Measurements from ENCODE around the gene CNDP2. TPM values are rescaled to one million over a fixed set of nuclear protein-coding genes. Genes with fewer than 3 reads are reported as not detected.
"Not testable (repeated sequence)": the region's sequence is repeated elsewhere in the genome, so short reads cannot be mapped to it uniquely, and the experiment has no call there.

The CNDP2 gene
- total RNA-seq, 1 donor from 2014 or later, result 213 TPM

GRCh38 chr18:74562131-74562730 is 66.1 kb downstream of the CNDP2 start:
- no peaks in the 10 kb centered on the region for H3K4me1 ChIP-seq
- ATAC-seq, result no peak
- no peak overlapping the region for H3K4me3 ChIP-seq
- no peaks in the 10 kb centered on the region for H3K36me3 ChIP-seq
- no peak for DNase-seq
- TF ChIP-seq CTCF (IDR thresholded peaks at IDR 0.05), result no peak
- H3K27ac ChIP-seq, result no peak overlapping the region
- intact Hi-C loops (cut with DNase I), result no loop called here
- H3K9me3 ChIP-seq, result no peaks in the 10 kb centered on the region
- H3K27me3 ChIP-seq, result no peaks in the 10 kb centered on the region

- ATAC-seq, result no peak
- Histone ChIP-seq H3K27ac (no peak overlapping the region), H3K4me3 (no peak overlapping the region), H3K36me3 (no peaks in the 10 kb centered on the region), H3K4me1 (no peaks in the 10 kb centered on the region), H3K9me3 (no peaks in the 10 kb centered on the region), H3K27me3 (no peaks in the 10 kb centered on the region)
- no peak for DNase-seq
- intact Hi-C loops (cut with DNase I), result no loop called here
- no peak for TF ChIP-seq CTCF (IDR thresholded peaks at IDR 0.05)
Observed at GRCh38 chr18:74562775-74563174, 66.6 kb downstream of the CNDP2 start.

GRCh38 chr18:74563999-74564398 is 67.8 kb downstream of the CNDP2 start:
- H3K27me3 ChIP-seq, result no peaks in the 10 kb centered on the region
- intact Hi-C loops (cut with DNase I), result no loop called here
- ATAC-seq, result no peak
- no peaks in the 10 kb centered on the region for H3K9me3 ChIP-seq
- TF ChIP-seq CTCF (IDR thresholded peaks at IDR 0.05), result no peak
- no peaks in the 10 kb centered on the region for H3K36me3 ChIP-seq
- no peak for DNase-seq
- no peak overlapping the region for H3K27ac ChIP-seq
- no peaks in the 10 kb centered on the region for H3K4me1 ChIP-seq
- no peak overlapping the region for H3K4me3 ChIP-seq

- H3K9me3 ChIP-seq; H3K27me3 ChIP-seq; ATAC-seq; H3K36me3 ChIP-seq; H3K27ac ChIP-seq; H3K4me3 ChIP-seq; intact Hi-C loops (cut with DNase I); H3K4me1 ChIP-seq; DNase-seq: not testable (repeated sequence)
Observed at GRCh38 chr18:74565164-74565563, 69.0 kb downstream of the CNDP2 start.

DNA sequence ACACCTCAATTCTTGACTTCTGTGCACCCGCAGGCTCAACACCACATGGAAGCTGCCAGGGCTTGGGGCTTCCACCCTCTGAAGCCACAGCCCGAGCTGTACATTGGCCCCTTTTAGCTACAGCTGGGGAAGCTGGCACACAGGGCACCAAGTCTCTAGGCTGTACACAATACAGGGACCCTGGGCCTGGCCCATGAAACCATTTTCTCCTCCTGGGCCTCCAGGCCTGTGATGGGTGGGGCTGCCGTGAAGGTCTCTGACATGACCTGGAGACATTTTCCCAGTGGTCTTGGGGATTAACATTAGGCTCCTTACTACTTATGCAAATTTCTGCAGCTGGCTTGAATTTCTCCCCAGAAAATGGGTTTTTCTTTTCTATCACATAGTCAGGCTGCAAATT is 69.8 kb downstream of the CNDP2 start:
- ATAC-seq; H3K27me3 ChIP-seq; H3K4me1 ChIP-seq; H3K36me3 ChIP-seq; H3K9me3 ChIP-seq; H3K4me3 ChIP-seq; H3K27ac ChIP-seq; intact Hi-C loops (cut with DNase I); DNase-seq: not testable (repeated sequence)

GRCh38 chr18:74567822-74568221 is 71.7 kb downstream of the CNDP2 start:
- no peak overlapping the region for H3K27ac ChIP-seq
- no peak for TF ChIP-seq CTCF (IDR thresholded peaks at IDR 0.05)
- intact Hi-C loops (cut with DNase I), result no loop called here
- H3K36me3 ChIP-seq, result no peaks in the 10 kb centered on the region
- H3K27me3 ChIP-seq, result no peaks in the 10 kb centered on the region
- H3K4me1 ChIP-seq, result no peaks in the 10 kb centered on the region
- ATAC-seq (peak; percentile 48), DNase-seq (no peak)
- H3K9me3 ChIP-seq, result no peaks in the 10 kb centered on the region
- H3K4me3 ChIP-seq, result no peak overlapping the region

DNA sequence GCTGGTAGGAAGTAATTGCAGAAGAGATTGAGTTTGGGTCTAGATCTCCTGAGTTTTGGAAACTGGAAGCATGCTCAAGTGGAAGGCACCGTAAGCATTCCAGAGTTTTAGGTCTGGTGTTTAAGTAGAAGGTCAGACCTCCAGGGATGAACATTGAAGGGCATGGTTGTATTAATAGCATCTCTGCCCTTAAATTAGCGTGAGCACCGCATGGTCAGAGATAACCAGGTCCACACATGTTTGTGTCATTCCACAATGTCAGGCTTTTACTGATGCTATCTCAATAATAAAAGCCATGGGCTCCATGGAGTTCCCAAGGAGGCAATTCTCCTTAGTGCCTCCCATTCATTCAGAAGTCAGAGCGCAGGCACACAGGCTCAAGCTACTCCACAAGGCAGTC is 73.2 kb downstream of the CNDP2 start:
- no peaks in the 10 kb centered on the region for H3K27me3 ChIP-seq
- H3K27ac ChIP-seq, result no peak overlapping the region
- no peaks in the 10 kb centered on the region for H3K9me3 ChIP-seq
- no peaks in the 10 kb centered on the region for H3K36me3 ChIP-seq
- TF ChIP-seq CTCF (IDR thresholded peaks at IDR 0.05), result no peak
- H3K4me1 ChIP-seq, result no peaks in the 10 kb centered on the region
- ATAC-seq, result no peak
- DNase-seq, result no peak
- intact Hi-C loops (cut with DNase I), result no loop called here
- no peak overlapping the region for H3K4me3 ChIP-seq
